GM21619 (cell line): Measurements from ENCODE around the gene LHFPL6.

ENCODE experiments used
- ATAC-seq: cut with Tn5 transposase; IDR thresholded peaks from one replicate; pipeline ENCODE4 v1.9.1; 2021; ENCODE audit not compliant: unreplicated experiment

The LHFPL6 gene

DNA sequence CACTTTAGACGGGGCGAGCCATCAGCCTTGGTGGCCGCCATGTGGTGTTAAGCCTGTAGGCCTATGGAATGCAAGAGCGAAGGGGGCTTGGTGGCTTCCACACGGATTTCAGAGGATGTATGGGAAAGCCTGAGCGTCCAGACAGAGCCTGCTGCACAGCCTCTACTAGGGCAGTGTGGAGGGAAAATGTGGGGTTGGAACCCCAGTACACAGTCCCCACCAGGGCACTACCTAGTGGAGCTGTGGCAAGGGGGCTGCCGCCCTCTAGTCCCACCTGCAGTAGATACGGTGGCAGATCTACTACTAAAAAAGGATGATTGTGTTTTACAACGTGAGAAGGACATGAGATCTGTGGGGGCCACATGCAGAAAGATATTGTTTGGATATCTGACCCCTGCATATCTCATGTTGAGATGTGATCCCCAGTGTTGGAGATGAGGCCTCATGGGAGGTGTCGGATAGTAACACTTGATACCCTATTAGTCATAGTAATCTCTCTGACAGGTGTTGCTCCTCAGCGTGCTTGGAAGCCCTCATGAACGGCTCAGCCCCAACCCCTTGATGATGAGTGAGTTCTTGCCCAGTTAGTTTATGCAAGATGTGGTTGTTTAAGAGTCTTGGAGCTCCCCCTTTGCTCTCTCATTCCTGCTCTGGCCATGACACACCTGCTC lies 45.6 kb downstream of the LHFPL6 start:
- no peak for ATAC-seq

DNA sequence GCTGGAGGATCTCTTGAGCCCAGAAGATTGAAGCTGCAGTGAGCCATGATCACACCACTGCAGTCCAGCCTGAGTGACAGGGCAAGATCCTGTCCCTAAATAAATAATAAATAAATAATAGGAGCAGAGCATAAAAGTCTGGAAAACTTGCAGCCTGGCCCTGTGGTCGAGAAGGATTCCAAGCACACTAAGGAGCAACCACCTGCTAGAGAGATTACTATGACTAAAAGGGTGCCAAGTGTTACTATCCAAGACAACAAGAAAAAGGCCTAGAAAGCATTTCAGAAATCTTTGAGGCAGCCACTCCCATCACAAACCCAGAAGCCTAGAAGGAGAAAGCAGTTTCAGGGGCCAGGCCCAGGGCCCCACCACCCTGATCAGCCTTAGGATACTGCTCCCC lies 46.1 kb downstream of the LHFPL6 start:
- no peak for ATAC-seq

DNA sequence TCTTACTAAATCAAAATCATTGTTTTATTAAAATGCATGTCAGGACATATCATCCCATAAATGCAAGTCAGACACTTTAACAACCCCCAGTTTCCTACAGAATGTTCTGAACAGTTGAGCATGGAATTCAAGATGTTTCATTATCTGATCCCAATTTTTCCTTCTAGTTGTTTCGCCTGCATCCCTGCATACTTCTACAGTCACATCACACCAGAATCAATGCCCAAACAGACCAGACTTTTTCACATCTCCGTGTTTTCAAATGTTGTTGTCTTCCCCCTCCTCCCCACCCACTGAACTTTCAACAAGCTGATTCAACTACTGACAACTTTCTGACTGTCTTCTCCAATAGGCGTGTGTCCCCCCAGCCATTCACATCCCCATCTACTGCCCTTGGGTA lies 48.6 kb downstream of the LHFPL6 start:
- ATAC-seq: no peak

DNA sequence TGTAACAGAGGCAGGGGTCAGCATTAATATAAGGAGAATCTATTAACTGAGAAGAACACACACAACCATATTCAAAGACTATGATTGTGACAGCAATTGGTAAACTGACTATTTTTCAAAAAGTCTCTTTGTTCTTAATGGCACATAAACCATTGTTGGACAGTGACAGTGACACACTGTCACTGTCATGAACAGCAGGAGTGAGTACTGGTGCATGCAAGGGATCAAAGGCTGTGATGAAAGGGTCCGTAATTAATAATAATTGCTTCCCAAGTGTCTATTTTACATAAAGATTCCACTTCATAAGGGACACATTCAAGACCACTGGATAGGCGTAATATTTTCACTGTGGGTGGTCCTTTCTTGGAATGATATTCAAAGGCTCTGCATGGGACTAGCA lies 50.7 kb downstream of the LHFPL6 start:
- no peak for ATAC-seq

DNA sequence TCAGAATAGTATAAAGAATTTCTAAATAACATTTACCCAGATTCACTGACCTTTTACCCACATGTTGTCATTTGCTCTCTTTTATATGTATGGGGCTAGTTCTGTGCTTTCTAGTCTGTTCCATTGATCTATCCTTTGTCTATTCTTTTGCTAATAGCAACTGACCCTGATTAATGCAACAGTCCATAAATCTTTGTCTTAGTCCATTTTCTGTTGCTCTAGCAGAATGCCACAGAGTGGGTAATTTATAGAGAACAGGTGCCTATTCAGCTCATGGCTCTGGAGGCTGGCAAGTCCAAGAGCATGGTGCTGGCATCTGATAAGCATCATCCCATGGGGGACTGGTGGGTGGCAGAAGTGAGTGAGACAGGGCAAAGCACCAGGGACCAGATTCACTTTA lies 52.1 kb downstream of the LHFPL6 start:
- no peak for ATAC-seq

DNA sequence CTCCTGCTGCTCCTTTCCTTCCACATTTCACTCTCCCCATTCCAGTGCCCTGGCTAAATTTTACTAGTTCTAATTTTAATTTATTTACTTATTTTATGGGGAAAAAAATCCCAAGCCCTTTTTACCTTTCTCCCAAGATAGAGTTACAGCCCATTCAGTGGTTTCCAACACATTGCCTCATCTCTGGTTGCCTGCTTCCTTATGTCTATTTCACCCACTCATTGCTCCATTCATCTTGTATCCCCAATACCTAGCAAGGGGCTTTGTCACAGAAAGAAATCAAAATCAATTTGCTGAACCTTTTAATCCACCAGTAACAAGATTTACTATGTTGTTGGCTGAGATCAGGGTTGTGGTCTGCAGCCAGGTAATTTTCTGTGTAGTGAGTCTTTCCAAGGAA lies 55.9 kb downstream of the LHFPL6 start:
- ATAC-seq: no peak

DNA sequence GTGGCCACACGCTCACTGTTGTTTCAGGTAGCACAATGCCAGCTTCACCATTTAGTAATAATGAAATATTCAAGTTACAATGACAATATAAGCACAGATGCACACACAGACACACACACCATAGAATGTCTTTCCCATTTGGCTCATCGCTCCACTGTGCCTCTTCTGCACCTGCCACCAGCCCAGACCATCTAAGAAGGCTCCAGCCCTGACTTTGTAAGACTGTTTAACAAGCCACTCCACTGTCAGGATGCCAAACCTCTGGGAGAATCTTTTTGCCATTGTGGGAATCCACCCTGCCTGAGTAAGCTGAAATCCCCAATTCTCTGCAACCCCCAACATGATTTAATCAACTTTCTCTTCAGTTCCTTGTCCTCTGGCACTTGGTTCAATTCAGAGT lies 60.6 kb downstream of the LHFPL6 start:
- ATAC-seq: no peak

DNA sequence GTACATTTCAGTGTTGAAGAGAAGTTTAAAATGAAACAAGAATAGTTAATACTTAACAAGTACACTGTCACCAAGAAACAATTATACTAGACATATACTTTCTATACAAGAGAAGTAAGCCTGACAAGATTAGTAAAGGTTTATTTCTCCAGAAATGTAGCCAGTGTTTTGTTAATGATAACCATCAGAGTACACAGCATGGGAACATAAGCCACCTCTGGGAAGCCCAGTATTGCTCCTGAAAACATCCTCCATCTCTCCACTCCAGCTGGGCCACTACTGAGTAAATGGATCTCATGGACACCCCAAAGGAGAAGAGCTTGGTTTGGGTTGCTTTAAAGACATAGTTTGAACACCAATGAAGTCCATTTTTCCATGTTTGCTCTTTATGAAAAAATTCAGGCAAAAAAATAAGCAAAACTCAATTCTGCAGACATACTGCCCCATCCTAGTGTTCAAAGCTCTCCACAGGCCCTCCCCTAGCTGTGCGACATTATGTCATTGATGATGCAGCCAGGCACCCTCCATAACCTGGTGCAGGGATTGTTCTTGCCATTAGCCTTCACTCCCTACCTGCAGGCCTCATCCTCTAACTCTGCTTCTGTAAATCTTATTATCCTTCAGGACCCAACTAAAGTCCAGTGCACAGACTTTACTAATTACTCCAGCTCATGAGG lies 61.9 kb downstream of the LHFPL6 start:
- ATAC-seq: no peak

DNA sequence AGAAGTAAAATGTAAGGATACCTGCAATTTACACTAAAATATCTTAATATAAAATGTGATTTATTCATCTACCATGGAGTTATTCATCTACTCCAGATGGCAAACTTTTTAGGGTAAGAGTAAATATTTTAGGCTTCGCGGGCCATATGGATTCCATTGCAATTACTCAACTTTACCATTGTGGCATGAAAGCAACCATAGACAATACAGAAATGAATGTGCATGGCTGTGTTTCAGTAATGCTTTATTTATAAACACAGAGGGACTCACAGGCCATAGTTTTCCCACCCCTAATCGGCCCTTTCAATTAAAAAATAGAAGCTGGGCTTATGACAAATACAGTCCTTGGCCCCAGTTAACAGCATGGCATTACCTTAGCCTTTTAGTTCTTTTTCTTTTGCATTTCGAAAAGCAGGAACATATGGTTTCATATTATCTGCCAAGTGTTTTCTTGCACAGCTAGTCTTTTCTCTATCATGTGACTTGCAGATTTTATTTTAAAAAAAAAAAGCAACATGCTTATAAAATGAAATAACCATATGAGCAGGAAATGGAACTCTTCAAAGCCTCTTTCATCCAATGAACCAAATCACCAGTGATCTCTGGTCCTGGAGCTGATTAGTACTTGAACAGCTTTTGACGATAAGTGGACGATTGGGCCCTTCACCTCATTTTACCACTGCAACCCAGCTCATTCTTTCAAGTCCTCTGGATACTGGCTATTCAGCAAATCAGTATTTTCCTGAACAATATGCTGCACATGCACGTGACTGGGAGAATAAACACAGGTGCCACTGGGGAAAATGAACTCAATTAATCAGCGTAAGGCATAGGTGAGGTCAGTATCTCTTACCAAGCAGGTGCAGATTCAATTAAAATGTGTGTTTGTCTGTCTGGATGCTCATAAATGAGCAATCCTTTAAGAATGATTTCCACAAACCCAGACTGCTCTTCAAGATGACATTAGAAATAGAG lies 63.9 kb downstream of the LHFPL6 start:
- no peak for ATAC-seq

DNA sequence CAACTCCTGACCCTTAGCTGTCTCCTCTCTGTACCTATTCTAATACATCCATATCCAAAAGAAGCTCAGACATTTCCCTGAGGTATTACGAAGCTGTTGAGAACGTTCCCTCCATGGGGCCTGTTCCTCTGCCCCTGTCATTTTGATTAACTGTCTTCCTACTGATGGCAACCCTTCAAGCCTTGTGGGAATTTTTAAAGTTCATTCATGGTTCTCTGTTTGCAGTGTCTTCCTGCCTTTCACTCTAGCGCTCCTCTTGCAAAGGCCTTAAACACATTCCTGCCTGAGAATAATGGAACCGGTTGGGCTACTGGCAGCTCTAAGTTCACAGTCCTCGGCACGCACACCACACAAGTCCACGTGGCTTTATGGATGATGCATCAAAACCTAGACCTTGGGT lies 66.1 kb downstream of the LHFPL6 start:
- ATAC-seq: no peak

DNA sequence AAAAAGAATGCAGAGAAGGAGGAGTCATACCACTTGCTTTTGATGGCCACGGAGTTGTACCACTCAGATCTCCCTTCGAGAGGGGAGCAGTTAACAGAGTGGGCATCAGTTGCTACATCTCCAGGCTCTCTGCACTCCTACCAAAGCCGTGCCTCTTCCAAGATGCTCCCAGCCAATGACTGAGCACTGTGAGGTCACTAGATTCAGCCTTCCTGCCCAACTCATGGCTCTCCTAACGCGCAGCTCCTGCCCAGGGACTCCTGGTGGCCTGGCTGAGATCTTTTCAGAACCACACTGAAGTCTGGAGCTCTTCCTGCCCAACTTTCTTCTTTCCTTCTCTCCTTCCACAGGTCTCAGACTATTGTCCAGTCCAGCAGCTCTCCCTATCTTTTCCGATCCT lies 66.7 kb downstream of the LHFPL6 start:
- ATAC-seq: no peak

DNA sequence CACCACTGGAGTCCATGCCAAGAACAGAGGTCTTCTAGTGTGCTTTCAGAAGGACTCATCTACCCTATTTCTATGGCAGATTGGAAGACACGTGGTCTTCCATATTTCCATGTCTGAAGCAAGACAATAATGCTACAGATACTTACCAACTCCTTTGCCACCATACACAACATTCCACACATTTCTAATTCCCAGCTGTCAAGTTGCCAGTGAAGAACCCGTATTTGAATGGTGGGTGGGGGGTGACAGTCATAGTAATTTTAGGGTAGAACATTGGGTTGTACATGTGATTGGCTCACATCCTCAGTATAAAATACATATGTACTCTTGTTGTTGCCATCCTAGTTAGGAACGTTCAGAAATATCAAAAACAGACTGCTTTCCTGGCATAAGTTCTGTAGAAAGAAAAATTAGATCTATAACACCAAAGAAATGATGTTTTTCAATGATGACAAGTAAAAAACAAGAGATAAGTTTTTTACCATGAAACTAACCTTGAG lies 69.3 kb downstream of the LHFPL6 start:
- ATAC-seq: no peak

DNA sequence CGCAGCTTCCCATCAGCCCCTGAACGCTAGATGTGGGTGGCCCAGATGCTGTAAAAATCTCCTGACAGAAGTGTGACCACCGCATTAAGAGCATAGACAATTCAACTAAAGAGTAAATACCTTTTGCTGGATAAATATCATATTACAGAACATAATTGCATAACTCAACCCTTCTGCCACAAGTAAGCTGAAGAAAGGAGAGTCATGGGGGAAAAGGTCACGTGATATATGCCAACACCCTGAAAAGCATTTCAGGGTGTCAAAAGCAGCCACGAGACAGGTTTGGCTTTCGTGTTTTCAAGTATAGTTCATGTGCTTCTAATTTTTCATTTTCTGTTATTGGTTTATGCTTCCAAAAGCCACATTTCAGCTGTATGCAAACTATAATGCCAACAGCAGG lies 71.3 kb downstream of the LHFPL6 start:
- no peak for ATAC-seq

DNA sequence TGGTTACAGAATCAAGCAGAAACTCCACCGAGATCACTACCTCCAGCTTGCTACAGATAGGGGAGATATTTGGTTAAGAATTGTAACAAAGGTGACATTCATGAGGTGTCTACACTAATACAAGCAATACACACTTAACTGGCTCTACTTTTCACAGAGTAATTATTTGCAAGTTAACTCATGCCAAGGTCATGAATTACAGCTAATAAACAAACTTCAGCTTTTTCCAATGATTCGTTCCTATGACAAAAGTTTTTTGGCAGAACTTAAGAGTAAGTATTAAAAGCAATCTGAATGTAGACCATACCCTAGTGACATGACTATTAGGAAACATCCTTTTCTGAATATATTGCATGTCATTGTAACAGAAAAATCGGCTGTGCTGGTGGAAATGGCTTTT lies 72.1 kb downstream of the LHFPL6 start:
- no peak for ATAC-seq

DNA sequence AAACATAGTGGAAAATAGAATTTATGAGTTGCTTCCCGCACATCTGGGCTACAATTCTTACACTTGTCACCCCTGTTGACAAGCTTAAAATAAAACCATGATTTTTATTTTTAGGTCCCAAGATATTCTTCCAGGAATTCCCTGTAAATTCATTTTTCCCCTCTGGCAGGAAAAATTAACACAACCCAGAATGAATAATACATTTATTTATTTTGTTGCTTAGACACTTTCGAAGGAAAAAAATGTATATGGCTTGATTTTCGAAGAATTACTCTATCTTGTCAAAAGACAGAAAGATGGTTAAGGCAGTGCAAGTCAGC lies 74.4 kb downstream of the LHFPL6 start:
- no peak for ATAC-seq

DNA sequence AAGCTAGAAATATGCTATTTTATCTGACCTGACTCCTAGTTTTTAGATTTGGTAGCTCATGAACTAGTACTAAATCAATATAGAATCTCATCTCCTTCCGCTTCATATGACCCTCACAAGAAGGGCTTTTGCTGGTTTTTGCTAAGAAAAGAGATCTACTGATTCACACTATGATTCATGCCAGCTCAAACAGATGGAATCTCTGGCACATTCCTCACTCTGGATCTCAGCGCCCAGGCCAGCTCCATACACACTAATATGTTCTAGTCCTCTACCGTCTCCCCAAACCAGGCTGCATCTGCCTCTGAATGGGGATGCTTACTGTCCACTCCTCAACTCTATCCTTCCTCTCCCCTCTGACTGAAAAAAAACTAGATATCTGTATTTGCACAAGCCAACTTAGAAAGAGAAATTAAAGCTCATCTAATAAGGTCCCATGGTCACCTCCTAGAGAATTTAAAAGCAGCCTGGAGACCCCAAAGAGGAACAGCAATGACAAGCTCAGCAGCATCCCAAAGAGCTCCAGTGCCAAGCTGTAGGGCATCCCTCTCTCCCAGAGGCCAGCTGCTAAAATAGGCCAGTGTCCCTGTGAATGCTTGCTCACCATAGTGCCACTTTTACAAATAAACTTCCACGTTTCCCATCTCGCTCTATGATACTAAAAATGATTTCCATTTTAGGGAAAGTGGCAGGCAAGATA lies 74.9 kb downstream of the LHFPL6 start:
- no peak for ATAC-seq

DNA sequence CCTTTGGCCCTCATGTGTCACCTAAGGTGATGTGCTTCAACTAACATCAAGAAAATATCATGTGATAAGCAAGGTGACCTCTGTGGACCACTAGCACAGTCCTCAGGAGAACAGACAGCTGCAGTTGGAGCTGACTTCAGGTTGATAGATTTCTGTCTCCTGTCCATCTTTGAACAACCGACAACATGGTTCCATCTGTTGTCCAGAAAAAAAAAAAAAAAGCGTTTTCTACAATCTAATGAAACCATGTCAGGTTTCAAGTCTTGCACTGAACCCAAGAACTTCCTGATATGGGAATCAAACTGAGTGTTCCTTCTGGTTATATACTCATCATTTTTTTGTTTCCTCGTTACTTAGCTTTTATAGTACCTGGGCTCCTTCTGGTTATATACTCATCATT lies 75.7 kb downstream of the LHFPL6 start:
- ATAC-seq: no peak

DNA sequence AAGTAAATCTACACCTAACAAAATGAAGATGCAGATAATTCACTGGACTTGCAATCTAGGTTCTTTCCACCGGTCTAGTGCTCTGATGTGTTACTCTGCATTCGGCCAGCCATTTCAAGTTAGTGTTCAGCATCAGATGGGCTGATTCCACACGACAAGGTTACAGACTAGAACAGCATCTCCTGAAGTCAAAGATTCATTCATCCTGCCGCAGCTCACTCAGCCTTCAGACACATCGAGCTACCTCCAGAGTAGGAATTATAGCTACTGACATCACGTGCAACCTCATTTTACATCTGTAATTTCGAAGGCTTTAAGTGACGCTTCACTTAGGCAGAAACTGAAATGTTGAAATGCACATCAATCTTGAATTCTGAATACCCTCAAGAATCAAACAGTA lies 76.5 kb downstream of the LHFPL6 start:
- no peak for ATAC-seq

DNA sequence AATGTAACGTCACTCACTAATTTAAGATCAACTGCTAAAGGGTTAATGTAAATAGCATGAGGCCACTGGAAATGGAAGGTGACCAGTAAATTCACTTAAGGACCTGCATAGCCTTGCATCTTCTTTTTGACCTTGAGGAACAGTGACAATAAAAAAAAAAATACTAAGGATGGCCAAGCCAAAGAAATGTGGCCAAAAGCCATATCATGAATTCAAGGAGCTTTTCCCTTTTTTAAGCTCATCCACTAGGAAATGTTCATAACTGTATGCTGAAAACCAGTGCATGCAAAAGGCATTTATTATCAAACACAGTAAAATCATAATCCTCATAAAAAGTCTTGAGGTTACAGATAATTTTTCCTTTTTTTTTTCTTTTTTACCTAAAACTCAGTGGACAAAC lies 77.5 kb downstream of the LHFPL6 start:
- no peak for ATAC-seq

DNA sequence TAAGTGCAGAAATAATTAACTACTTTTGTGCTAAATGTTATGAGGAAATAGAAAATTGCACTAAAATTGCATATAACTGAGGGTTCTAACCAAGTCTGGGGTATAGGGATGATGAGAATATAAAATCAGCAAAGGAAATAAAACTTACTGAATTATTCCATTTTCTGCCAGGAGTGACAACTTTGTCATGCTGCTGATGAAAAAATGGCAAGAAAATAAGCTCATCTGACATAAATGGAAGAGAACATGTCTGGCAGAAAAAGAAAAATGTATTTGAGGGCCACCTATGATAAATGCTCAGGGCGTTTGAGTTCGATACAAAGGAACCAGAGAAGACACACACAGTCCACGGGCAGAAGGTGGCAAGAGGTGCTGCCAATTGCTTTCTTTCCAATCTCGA lies 78.2 kb downstream of the LHFPL6 start:
- ATAC-seq: no peak

DNA sequence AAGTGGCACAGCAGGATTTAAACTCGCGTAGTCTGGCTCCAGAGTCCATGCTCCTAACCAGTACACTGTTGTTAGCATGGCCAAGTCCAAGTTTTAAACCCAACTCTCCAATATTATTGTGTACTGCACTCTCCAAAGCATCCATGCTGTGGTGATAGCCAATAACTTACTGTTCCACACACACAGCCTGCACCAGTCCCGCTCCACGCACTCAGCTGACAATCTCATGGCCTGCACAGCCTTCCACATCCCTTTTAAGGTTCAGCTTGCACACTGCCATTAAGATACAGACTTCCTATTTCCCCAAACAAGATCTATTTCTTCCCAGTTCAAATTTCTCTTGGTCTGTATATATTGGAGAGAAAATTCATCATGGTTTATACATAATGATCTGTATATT lies 80.7 kb downstream of the LHFPL6 start:
- no peak for ATAC-seq
